HG02840 (cell line): ENCODE data around the gene GPC6.
"Not testable (repeated sequence)": the region's sequence is repeated elsewhere in the genome, so short reads cannot be mapped to it uniquely, and the experiment has no call there.

Source experiments
- ATAC-seq: cut with Tn5 transposase; IDR thresholded peaks from one replicate; pipeline ENCODE4 v1.9.1; 2021; ENCODE audit warnings: mild to moderate bottlenecking, moderate library complexity, moderate number of reproducible peaks; ENCODE audit not compliant: unreplicated experiment, low FRiP score

Gene GPC6

DNA sequence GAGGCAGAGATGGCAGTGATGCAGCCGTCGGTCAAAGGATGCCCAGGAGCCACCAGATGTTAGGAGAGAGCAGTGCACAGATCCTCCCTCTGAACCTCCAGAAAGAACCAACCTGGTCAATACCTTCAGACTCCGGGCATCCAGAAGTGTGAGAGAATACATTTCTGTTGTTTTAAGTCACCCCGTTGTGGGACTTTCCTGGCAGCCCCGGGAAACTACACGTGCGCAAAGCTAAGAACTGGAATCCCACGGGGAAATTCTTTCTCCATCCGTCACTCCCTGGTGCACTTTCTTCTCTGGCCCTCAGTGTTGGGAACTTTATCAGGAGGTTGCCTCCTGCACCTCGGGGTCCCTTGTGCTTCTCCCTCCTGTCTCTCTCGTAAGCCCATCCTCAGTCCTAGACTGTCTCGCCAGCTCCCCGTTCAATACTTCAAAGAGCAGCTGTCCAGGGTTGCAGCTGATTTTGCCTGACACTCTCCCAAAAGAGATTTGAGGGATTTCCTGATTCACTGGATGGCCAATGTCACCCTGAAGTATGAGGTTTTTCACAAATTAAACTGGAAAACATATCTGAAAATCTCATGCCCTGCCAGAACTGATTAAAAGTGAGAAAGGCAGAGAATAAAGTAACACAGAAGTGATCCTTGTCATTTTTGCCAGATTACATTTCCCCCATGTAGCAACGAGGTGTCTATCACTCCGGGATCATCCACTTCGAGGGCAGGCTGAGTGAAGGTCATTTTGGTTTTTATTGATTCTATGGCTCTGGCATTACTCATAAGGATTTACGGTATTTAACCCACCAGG lies 1116.0 kb downstream of the GPC6 start:
- no peak for ATAC-seq

DNA sequence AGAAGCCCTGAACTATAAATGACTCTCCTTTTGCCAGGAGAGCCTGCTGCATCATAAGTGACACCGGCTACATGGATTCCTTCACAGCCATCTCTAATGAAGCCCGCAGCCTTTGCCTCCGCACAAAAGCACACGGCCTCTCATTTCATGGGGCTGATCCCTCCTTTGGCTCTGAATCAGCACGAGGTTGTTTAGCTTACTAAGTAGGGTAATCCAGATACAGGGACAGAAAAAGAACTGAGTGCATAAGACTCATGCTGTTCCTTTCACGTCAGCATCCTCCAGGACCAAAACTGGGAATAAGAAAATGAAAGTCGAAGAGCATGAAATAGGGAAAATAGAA lies 1116.6 kb downstream of the GPC6 start:
- no peak for ATAC-seq

DNA sequence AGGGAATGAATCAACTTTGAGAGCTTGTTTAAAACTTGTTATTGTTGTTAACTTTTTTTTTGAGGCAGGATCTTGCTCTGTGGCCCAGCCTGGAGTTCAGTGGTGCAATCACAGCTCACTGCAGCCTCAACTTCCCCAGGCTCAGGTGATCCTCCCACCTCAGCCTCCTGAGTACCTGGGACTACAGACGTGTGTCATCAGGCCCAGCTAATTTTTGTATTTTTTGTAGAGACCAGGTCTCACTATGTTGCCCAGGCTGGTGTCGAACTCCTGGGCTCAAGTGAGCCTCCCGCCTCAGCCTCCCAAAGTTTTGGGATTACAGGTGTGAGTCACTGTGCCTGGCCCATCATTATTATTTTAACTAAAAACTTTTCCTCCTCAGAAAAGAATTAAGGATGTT lies 1117.1 kb downstream of the GPC6 start:
- ATAC-seq, result not testable (repeated sequence)

DNA sequence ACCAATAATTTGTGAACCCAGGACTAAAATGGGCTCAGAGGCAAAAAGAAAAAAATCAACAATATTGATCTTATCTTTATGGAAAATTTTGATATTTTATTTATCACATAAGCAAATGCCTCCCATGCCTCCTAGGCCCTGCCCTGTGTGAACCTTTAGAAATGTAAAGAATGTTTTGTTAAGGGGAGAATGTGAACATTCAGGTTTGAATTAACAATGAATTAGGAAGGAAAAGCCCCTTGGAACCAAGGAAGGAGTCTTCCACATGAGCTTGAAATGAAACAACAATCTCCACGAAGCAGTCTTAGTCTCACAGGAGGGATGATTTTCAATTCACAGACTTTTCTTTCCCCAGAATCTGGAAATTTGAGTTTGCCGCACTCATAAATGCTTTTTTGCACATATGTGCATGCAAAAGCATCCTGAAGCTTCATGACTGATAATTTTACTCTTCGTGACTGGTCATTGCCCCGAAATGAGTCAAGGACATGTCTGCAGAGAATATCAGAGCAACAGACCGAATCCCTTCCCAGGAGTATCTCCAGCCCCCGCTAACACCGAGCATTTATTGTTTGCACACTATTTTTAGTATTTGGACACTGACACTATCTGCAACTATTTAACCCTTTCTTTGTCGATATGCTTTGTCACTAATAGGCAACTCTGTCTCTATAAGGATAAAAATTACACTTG lies 1117.7 kb downstream of the GPC6 start:
- ATAC-seq, result no peak

DNA sequence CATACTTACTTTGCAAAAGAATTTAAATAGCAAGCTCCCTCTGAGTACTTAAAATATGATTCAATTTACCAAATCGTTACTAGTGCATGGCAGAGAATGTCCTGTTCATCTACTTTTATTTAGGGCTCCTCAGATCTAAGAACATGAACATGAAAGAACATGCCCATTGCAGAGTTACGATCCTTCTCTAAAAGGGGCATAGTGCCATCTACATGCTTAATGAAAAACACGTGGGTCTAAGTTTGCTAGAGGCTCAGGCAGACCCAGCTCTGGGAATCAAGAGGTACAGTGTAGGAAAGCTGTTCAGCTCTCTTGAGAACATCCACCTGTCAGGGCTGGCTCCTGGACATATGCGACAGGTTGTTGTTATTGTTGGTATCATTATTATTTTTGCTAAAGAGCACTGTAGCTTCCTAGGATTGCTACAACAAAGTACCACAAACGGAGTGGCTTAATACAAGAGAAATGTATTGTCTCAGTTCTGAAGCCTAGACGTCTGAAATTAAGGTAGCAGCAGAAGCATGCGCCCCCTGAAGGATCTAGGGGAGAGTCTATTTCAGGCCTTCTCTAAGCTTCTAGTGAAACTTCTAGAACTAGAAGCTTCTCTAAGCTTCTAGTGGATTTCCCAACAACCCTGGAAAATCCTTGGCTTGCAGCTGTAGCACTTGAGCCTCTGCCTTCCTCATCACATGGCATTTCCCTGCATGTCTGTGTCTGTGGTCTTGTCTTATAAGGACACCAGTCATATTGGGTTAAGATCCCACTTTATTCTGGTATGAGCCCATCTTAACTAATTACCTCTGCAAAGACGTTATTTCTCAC lies 1119.0 kb downstream of the GPC6 start:
- ATAC-seq, result no peak

DNA sequence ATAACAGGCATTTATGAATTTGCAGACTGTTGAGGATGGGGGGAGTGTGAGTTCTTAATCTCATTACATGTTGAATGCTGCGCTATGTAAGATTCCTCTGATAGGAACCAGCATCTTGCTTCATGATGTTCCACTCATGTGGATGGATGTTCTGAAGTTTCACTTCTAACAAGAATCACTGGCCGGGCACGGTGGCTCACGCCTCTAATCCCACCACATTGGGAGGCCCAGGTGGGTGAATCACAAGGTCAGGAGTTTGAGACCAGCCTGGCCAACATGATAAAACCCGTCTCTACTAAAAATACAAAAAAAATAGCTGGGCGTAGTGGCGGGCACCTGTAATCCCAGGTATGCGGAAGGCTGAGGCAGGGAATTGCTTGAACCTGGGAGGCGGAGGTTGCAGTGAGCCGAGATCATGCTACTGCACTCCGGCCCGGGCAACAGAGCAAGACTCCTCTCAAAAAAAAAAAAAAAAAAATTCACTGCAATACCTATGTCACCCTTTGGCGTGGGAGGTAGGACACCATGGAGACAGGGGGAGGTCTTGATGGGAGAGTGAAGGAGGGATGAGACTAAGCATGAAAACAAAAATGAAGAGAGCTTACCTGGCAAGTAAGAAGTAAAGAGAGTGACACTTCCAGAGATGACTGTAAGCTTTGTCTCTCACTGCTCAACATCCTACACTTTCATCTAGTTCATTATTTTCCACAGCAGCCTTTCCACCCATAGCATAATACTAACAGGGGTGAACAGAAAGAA lies 1119.8 kb downstream of the GPC6 start:
- no peak for ATAC-seq

DNA sequence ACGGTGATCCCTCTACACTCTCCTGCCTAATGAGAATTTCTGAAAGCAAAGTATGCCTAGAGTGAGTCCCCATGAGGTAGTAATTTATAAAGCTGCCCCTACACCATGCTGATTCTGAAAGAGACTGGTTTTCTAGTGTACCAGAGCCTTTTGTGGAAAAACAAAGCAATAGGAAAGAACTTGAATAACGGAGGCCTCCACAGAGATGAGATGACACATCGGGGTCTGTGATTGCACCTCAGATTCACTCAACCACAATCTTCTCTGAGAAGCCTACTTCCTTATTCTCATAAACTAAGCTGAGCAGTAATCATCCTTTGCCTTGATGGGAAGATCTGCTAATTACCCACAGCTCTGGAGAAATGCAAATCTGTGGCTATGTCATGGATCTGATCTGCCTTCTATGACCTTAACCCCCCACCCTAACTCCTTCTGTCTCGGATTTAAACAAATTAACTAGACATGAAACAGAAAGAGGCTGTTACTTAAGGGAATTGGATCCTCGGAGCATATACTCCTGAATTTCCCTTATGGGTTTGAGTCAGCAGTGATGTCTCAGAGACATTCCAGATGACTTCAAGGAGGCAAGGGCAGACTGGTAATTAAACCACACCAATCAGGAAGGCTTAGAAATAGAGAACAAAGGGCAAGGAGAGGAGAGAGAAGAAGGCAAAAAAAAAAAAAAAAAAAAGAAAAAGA lies 1124.8 kb downstream of the GPC6 start:
- ATAC-seq, result no peak

DNA sequence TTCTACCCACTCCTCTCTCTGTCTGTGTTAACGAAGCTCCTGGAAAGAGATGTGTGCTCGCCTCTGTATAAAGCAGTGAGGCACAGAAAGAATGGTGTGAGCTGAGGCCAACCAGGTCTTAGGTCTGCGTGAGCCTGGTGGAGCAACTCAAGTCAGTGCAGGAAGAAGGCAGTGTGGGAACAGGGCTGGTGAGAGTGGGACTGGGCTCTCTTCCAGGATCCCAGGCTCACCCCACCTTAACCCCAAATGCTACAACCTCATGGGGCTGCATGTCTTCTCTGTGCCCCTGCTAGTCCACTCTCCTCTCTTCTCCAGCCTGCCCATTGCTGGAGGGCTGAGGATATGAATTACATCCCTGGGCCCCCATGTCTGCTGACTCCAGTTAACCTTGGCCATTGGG lies 1125.5 kb downstream of the GPC6 start:
- no peak for ATAC-seq

DNA sequence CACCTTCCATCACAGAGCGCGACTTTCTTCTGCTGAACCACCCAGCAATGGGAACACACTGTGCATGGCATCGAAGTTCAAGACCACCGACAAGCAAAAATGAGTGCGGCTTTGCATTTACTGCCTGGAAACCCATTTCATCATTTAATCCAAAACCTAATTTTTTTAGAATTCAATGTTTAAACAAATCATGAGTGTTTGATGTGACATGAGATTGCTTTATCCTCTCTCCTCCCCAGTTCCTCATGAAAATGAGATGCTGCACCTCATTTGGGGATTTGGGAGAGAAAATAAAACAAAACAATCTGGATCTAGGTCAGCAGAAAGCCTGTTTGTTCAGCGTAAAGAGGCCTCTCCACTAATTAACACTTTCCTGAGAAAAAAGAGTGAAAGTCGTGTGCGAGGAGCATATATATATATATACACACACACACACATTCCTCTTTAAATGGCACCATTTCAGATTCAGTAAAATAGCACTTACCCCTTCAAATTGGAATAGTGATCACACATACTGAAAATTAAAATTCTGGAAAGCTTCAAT lies 1126.6 kb downstream of the GPC6 start:
- no peak for ATAC-seq

DNA sequence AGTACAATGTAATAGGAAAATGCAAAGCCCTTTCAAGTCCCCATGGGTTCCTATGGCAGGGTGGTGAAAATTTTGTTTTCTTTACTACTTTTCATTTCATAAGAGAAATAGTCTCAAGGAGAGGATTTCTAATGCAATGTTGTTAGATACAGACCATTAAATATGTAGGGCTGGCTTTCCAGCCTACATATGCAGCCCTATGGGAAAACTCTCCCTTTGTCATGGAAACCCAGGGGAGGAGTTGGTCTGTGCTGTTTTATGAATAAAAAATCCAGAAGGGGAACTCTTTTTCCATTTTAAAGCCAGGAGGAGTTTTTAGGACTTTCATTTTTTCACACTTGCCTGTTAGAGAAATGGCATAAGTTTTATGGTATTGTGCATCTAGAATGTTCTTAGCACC lies 1133.3 kb downstream of the GPC6 start:
- no peak for ATAC-seq

DNA sequence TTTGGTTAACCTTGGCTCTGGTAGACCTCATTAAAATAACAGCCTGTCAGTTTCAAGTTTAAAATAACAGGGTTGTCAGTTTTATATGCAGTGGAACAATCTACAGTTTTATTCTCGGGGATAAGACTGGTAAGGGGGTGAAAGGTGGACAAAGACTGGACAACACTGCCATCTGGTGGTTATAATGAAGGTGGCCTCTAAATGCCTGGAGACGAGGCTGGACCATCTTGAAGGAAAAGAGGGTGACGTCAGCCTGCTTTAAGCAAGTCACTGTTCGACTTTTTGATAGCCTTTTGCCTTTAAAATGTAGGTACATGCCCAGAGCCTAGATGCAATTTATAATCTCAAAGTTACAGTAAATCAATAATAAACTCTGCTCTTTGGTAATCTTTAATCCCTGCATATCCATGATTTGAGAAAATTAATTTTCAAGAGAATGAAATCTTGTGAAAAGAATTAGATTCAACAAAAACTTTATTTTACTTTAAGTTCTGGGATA lies 1135.9 kb downstream of the GPC6 start:
- ATAC-seq, result peak; percentile 96

DNA sequence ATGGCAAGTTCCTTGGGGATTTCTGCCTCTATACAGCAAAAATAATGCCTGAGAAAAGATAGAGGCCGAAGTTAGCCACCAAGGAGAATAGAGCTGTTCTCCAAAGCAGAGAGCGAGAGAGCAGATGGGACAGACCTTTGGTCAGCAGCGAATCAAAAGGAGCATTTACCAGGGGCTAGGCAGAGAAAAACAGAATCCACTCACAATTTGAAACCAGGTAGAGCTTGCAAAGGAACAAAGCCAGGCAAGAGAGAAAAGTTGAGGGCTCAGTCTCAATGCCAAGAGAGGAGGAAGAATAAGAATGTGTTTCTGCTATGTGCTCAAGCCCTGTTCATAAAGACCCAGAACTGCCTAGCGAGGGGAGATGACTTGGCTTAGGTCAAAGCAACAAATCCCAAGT lies 1140.1 kb downstream of the GPC6 start:
- ATAC-seq, result no peak

DNA sequence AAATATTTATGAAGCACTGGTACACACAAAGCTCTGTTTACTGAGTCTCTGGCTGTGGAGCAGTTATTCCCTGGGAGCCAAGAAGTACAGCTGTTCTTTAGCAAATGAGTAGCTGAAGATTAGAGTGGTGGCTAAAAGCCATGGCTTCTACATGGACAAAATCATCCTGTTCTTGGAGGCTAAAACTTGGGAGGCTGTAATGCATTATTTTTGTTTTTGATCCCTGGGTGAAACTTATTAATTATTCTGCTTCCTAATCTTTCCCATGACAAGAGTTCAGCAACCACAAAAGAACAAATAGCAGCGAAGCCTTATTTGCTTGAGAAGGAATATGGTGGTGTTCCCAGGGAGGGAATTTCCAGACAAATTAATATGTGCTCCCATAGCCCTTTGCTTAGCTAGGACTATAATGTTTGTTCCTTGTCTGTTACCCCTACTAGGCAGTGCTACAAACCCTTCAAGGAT lies 1143.4 kb downstream of the GPC6 start:
- ATAC-seq, result no peak

DNA sequence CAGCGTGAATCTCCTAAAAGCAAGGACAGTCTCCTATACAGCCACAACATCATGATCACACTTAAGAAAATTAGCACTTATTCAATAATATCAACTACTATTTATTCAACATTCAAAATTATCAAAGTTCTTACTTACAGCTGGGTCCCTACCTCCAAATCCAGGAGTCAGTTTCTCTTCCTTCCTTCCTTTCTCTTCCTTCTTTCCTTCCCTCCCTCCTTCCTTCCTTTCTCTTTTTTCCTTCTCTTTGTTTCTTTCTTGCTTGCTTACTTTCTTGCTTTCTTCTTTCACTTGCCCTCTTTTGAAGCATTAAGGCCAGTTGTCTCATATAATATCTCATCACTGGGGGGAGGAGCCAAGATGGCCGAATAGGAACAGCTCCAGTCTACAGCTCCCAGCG lies 1145.2 kb downstream of the GPC6 start:
- no peak for ATAC-seq

DNA sequence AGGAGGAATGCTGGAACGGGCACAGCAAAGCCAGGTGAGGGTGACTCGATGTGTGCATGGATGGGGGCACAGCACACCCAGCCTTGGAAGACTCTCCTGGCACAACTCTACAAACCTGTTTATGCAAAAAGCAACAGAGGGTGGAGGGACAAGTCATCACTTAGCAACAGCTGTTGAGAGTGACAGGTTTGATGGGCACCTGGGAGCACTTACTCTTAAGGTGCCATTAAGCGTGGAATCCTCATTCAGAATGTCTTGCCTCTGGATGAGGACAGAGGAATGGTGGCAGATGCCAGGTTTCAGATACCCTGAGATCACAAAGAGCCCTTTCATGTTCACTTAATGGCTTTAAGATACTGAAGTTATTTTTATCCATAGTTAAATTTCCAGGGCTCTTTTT lies 1155.9 kb downstream of the GPC6 start:
- ATAC-seq, result no peak

DNA sequence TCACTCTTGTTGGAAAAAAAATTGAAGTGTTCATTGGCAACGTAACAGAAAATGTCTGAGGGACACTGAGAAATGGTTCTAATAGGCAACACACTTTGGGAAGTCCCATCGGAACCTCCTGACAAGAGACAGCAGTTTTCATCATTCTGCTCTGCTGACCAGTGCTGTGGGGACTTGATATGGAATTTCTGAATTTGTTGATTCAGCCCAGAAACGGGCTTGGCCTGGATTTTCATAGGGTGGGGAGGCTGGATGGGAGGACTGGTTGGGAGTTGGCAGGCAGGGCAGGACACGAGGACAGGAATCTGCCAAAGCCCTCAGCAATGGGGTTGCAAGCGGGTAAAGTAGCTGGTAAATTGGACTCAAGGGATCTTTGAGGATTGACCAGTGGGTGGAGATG lies 1156.4 kb downstream of the GPC6 start:
- ATAC-seq, result no peak

DNA sequence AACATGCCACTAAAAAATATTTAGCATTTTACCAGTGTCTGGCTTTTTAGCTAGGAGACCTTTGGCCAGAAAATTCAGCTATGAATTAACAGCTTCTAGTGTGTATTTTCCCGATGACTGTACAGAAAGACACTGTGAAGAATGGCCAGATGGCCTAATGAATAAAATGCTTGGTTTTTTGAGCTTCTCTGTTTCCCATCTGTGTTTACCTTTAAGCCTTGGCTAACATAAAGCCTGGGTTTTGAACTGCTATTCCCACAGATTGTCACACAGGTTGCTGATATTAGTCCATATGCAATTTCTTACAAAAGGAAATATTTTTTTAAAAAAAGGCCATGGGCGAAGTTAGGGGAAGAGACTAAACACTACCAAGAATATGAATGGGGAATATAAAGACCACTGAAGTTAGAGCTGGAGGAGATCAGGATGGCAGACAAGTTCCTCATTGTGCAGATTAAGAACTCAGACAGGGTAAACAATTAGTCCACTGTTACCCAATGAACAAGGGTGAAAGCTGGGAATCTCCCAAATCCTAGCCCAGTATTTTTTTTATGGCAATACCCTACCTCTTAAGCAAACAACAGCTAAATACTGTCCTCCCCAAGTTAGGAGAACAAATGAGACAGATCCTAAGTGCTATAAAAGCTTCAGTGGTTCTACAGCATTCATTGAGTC lies 1157.8 kb downstream of the GPC6 start:
- ATAC-seq, result no peak

DNA sequence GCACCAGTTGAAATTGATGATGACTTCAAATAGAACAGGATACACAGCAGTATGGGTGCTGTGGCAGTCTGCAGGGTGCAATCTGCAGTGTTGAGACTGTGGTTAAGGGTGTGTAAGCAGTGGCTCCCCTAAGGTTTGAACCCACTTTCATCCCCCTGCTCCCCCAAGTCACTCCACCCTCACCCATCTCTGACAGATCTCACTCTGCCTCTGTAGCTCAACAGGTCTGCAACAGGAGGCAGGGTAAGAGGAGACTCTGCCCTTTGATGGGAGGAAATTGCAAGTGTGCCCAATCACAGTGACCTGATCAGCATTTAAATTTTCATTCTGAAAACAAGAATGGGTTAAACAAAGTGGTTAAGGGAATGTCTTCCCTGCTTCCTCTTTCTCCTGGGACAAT lies 1160.4 kb downstream of the GPC6 start:
- ATAC-seq, result no peak
